Caki2 (cell line): ENCODE results near the gene UBE2Q1. TPM values are rescaled to one million over a fixed set of nuclear protein-coding genes. Genes with fewer than 3 reads are reported as not detected.

ENCODE experiments used
- DNase-seq: peaks from one replicate; pipeline ENCODE4 v3.0.0-alpha.2; 2015; ENCODE audit warnings: low read depth
- in situ Hi-C: cut with HindIII; loops from 2 replicates; pipeline ENCODE4 v1.10.0; 2016; ENCODE audit warnings: low sequenced_read_pairs, low pct_unique_long_range_greater_than_20kb, mixed read lengths
- total RNA-seq: library from RNA; depleted of rRNA; stranded (reverse); fragments of >200 nt; shearing (Covaris generic); gene quantifications from 2 replicates; pipeline ENCODE4 v1.2.3, GENCODE V29; 2014; ENCODE audit warnings: low replicate concordance; rRNA removed

UBE2Q1 gene
- total RNA-seq, 1 experiment from 2014 or later: 36.7 TPM

- no peak for DNase-seq
- in situ Hi-C loops: no loop called here
Observed at GRCh38 chr1:154529308-154529707, 29.2 kb downstream of the UBE2Q1 start.

- DNase-seq: no peak
- in situ Hi-C loops: no loop called here
Observed at GRCh38 chr1:154527192-154527591, 31.3 kb downstream of the UBE2Q1 start.

- DNase-seq: no peak
- in situ Hi-C loops: no loop called here
Observed at GRCh38 chr1:154524881-154525280, 33.6 kb downstream of the UBE2Q1 start.

DNA sequence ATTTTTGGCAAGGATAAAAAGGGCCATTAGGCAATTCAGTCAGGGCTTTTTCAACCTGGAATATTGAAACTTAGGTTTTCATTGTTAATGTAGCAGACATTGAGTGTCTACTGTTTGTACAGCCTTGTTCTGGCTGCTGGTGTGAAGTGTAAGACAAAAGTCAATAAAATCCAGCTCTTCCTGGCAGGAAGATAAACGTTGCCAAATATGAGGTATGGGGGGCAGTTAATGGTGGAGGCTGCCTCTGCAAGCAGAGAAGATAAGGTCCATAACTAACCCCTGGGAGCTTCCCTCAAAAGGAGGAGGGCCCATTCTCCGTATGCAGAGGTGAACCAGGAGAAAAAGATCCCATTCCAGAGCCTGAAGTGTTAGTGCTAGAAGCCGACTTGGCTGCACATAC is 36.8 kb downstream of the UBE2Q1 start:
- in situ Hi-C loops: no loop called here
- no peak for DNase-seq

DNA sequence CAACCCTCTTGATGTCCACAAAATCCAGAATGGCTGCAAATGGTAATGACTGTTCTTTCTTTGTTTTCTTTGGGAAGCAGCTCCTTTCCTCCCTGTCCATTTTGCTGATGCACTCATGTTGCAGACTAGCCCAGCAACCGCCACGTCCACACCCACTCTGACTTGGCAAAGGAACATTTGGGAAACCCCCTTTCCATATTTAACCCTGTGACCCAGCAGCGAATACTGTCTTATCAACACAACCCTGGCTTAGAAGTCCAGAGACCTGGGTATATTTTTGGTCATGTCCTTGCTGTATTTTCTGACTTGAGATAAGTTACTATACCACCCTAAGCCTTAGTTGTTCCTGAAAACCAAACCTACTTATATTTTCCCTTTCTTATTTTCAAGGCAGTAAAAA is 38.1 kb downstream of the UBE2Q1 start:
- no peak for DNase-seq
- in situ Hi-C loops: no loop called here

DNA sequence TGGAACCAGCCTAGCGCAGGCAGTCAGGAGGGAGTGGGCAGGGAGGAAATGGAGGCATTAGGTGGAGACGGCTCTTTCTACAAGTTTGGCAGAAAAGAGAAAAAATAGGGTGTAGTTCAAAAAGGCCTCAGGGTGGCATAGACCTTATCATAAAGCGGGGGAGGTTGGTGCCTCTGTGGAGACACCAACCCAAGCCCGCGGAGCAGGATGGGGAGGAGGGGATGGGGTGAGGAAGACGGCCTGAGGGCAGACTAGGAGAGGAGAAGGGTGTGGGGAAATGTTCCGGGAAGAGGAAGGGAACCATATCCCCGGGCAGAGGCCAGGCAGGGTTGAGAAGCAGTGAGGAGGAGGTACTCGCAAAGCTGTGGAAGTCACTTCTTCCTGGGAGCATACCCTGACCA is 38.9 kb downstream of the UBE2Q1 start:
- in situ Hi-C loops: no loop called here
- DNase-seq: no peak

DNA sequence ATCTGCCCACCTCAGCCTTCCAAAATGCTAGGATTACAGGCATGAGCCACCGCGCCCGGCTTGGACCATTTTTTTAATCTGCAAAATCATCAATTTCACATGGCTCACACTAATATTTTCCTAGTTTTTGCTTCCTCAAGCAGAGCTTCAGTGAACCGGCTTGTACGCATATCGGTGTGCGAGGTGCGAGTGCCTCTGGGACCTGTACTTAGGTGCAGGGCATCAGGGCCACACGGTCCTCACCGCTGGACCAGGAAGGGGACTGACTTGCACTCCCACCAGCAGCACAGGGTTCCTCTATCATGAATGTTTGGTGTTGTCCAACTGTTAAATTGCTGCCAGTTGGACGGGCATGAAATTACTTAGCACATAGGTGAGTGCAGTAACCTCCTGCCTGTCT is 40.8 kb downstream of the UBE2Q1 start:
- in situ Hi-C loops: no loop called here
- DNase-seq: no peak

- no peak for DNase-seq
- in situ Hi-C loops: no loop called here
Observed at GRCh38 chr1:154514066-154514553, 44.4 kb downstream of the UBE2Q1 start.

GRCh38 chr1:154512760-154513159 is 45.7 kb downstream of the UBE2Q1 start:
- no peak for DNase-seq
- in situ Hi-C loops: no loop called here

- no peak for DNase-seq
- in situ Hi-C loops: no loop called here
Observed at GRCh38 chr1:154503898-154504297, 54.6 kb downstream of the UBE2Q1 start.

DNA sequence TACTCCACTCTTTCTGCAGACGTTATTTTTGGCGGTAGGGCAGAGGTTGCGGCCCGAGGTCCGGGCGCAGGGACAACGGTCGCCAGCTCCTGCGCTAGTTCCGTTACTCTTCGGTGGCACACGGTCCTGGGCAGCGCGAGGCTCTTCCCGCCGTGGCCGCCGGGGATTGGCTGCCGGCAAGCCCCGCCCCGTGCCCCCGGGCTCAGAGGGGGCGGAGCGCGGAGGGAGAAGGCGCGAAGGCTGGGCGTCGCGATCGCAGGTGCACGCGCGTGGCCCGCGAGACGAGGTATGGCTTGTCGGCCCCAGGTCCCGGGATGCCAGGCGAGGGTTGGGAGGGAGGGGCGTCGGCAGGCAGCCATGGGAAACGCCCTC is 55.7 kb downstream of the UBE2Q1 start:
- no peak for DNase-seq
- in situ Hi-C loops: no loop called here

DNA sequence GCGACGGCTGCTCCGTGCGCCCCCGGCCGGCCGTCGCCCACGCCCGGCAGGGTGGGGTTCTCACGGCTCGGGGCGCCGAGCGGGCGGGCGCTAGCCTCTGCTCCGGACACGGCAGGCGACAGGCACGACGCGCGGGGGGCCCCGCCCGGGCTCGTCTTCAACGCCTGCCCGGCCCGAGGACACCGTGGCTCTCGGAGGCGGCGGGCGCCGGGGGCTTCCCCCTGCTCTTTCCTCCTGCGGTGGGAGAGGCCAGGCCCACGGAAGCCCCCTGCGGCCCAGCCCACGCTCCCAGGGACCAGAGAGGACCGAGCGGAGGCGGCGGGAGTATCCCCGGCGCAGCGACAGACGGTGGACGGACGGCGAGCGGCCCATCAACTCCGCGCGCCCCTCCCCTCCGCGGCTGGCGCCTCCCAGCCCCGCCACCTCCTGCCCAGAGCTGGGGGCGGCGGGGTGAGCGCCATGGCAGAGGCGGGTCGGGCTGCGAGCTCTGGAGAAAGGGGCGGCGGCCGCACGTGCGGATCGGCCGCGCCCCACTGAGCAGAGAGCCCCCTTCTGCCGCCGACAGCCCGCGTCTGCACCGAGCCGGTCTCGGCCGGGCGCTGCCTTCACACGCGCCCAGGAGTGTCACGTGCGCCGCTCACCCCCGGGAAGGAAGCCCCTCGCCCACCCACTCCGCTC is 56.3 kb downstream of the UBE2Q1 start, which contains the start of the genes SHE and TDRD10:
Gene SHE (minus strand): TSS at position 347 of the 678 bp plus-strand sequence. CDS start 386 bp downstream, outside the sequence.
Gene TDRD10 (plus strand): TSS at position 154 of the 678 bp plus-strand sequence. CDS start 4,685 bp downstream, outside the sequence.
- DNase-seq: no peak
- in situ Hi-C loops: no loop called here

- DNase-seq: no peak
- in situ Hi-C loops: no loop called here
Observed at GRCh38 chr1:154501423-154502065, 56.9 kb downstream of the UBE2Q1 start.

DNA sequence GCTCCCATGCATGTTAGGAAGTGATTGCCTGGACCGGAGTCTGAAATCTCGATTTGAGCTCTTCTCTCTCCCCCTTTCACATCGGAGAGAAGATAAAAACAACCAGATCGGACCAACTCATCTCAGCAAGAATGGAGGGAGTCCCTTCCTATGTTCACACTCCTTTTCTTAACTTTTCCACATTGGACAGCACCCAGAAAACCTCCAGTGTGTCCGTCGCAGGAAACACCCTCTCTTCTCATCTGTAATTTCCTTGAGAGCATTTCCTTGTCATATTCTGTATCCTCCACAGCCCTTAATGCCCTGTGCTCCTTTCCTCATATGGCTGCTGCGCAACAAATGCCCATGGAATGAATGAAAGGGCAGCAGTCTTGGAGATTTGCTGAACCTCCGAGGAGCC is 57.9 kb downstream of the UBE2Q1 start:
- no peak for DNase-seq
- in situ Hi-C loops: no loop called here

DNA sequence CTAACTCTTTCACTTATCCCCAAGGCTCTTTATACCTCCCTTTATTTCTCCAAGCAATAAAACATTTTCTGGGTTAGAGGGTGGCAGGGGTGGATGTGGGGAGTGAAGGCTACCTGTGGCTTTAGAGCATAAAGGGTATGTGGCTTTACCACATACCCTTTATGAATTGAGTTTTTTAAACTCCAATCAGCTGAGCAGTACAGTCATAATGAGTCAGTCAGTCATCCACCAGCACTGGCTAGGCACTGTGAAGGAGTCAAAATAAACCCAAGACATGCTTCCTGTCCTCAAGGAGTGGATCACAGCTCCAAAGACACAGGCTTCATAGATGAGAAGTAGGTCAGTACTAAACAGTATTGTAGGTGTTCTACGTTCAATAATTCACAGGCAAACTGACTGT is 59.0 kb downstream of the UBE2Q1 start:
- in situ Hi-C loops: no loop called here
- no peak for DNase-seq

Other genes with a start within 250 kb of the UBE2Q1 start
- not detected in 2 replicates for gene AQP10, start 237.6 kb downstream of the UBE2Q1 start, total RNA-seq
- gene ATP8B2, start 233.1 kb downstream of the UBE2Q1 start, total RNA-seq: 32.6 and 41.2 TPM in 2 replicates
- gene IL6R, start 153.3 kb downstream of the UBE2Q1 start, total RNA-seq: 6.5 and 17.5 TPM in 2 replicates
- not detected in 2 replicates for gene TDRD10, start 56.4 kb downstream of the UBE2Q1 start, total RNA-seq
- not detected in 2 replicates for gene SHE, start 56.2 kb downstream of the UBE2Q1 start, total RNA-seq
- gene CHRNB2, start 9.1 kb upstream of the UBE2Q1 start, total RNA-seq: 0.03 TPM in 1 of 2 replicates, not detected in the other
- 49.9 and 55.3 TPM in 2 replicates for gene ADAR, start 49.5 kb upstream of the UBE2Q1 start, total RNA-seq